ENCODE data around the gene SLC39A11.

Gene SLC39A11

GRCh38 chr17:72984926-72985325 is 107.6 kb downstream of the SLC39A11 start:
- no peaks in the 10 kb centered on the region for H3K36me3 ChIP-seq (ENCODE audit: insufficient read depth)
- no peak overlapping the region for H2AFZ ChIP-seq (ENCODE audit: low read depth)
- no peak overlapping the region for H3K4me3 ChIP-seq (IDR thresholded peaks at IDR 0.05; ENCODE audit: insufficient read depth, low read depth, low read length)
- no peaks in the 10 kb centered on the region for H3K79me2 ChIP-seq (ENCODE audit: insufficient read depth, low read depth)
- H3K27ac ChIP-seq = no peak overlapping the region
- no peaks in the 10 kb centered on the region for H3K4me1 ChIP-seq (ENCODE audit: low read depth, poor library complexity, severe bottlenecking)
- no peak overlapping the region for H3K9ac ChIP-seq
- H3K4me2 ChIP-seq = no peak overlapping the region
- TF ChIP-seq, protein P1, sequence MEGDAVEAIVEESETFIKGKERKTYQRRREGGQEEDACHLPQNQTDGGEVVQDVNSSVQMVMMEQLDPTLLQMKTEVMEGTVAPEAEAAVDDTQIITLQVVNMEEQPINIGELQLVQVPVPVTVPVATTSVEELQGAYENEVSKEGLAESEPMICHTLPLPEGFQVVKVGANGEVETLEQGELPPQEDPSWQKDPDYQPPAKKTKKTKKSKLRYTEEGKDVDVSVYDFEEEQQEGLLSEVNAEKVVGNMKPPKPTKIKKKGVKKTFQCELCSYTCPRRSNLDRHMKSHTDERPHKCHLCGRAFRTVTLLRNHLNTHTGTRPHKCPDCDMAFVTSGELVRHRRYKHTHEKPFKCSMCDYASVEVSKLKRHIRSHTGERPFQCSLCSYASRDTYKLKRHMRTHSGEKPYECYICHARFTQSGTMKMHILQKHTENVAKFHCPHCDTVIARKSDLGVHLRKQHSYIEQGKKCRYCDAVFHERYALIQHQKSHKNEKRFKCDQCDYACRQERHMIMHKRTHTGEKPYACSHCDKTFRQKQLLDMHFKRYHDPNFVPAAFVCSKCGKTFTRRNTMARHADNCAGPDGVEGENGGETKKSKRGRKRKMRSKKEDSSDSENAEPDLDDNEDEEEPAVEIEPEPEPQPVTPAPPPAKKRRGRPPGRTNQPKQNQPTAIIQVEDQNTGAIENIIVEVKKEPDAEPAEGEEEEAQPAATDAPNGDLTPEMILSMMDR (conservative IDR thresholded peaks at IDR 0.05; ENCODE audit: low read depth, low read length) = no peak
- H4K20me1 ChIP-seq (ENCODE audit: insufficient read depth) = no peaks in the 10 kb centered on the region
- no peaks in the 10 kb centered on the region for H3K27me3 ChIP-seq (ENCODE audit: insufficient read depth, low read depth)

- TF ChIP-seq, protein P1 (conservative IDR thresholded peaks at IDR 0.05; ENCODE audit: low read depth, low read length) = no peak
- Histone ChIP-seq H3K27ac (no peak overlapping the region), H3K36me3 (ENCODE audit: insufficient read depth) (no peaks in the 10 kb centered on the region), H3K27me3 (ENCODE audit: insufficient read depth, low read depth) (no peaks in the 10 kb centered on the region), H3K4me3 (IDR thresholded peaks at IDR 0.05; ENCODE audit: insufficient read depth, low read depth, low read length) (no peak overlapping the region), H3K4me2 (no peak overlapping the region), H2AFZ (ENCODE audit: low read depth) (no peak overlapping the region), H3K4me1 (ENCODE audit: low read depth, poor library complexity, severe bottlenecking) (no peaks in the 10 kb centered on the region), H3K9ac (no peak overlapping the region), H4K20me1 (ENCODE audit: insufficient read depth) (no peaks in the 10 kb centered on the region), H3K79me2 (ENCODE audit: insufficient read depth, low read depth) (no peaks in the 10 kb centered on the region)
These were observed 108.2 kb downstream of the SLC39A11 start for GRCh38 chr17:72984145-72984925.

DNA sequence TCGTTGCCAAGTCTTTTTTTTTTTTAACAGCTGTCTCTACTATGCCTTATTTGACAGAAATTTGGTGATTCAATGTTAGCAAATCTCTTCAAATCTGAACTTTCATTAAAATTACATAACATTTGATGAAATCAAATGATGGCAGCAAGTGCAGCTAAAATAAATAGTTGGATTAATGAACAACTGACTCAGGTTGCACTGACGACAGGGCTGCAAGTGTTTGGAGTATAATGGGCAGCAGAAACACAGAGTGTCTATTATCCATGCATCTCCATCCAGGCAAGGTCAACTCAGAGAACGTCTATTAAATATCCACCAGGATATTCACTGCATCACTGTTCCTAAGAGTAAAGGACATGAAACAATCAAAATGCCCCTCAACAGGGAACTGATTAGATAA is 109.8 kb downstream of the SLC39A11 start:
- no peaks in the 10 kb centered on the region for H3K4me1 ChIP-seq (ENCODE audit: low read depth, poor library complexity, severe bottlenecking)
- no peak overlapping the region for H3K9ac ChIP-seq
- no peak overlapping the region for H3K4me2 ChIP-seq
- H3K27ac ChIP-seq = no peak overlapping the region
- H3K79me2 ChIP-seq (ENCODE audit: insufficient read depth, low read depth) = no peaks in the 10 kb centered on the region
- TF ChIP-seq, protein P1 (conservative IDR thresholded peaks at IDR 0.05; ENCODE audit: low read depth, low read length) = no peak
- no peaks in the 10 kb centered on the region for H4K20me1 ChIP-seq (ENCODE audit: insufficient read depth)
- H2AFZ ChIP-seq (ENCODE audit: low read depth) = no peak overlapping the region
- no peaks in the 10 kb centered on the region for H3K27me3 ChIP-seq (ENCODE audit: insufficient read depth, low read depth)
- no peaks in the 10 kb centered on the region for H3K36me3 ChIP-seq (ENCODE audit: insufficient read depth)
- no peak overlapping the region for H3K4me3 ChIP-seq (IDR thresholded peaks at IDR 0.05; ENCODE audit: insufficient read depth, low read depth, low read length)

- Histone ChIP-seq H3K27me3 (ENCODE audit: insufficient read depth, low read depth) (no peaks in the 10 kb centered on the region), H4K20me1 (ENCODE audit: insufficient read depth) (no peaks in the 10 kb centered on the region), H3K27ac (no peak overlapping the region), H2AFZ (ENCODE audit: low read depth) (no peak overlapping the region), H3K9ac (no peak overlapping the region), H3K4me3 (IDR thresholded peaks at IDR 0.05; ENCODE audit: insufficient read depth, low read depth, low read length) (no peak overlapping the region), H3K36me3 (ENCODE audit: insufficient read depth) (no peaks in the 10 kb centered on the region), H3K79me2 (ENCODE audit: insufficient read depth, low read depth) (no peaks in the 10 kb centered on the region), H3K4me2 (no peak overlapping the region), H3K4me1 (ENCODE audit: low read depth, poor library complexity, severe bottlenecking) (no peaks in the 10 kb centered on the region)
- TF ChIP-seq, protein P1 (conservative IDR thresholded peaks at IDR 0.05; ENCODE audit: low read depth, low read length) = no peak
These were observed 113.8 kb downstream of the SLC39A11 start for GRCh38 chr17:72978593-72979218.
